ENCODE results near the gene CAPN10.

- TF ChIP-seq CTCF (IDR thresholded peaks at IDR 0.05) (no peak), POLR2A (IDR thresholded peaks at IDR 0.05) (no peak)
Measured at GRCh38 chr2:240628507-240628807, 41.9 kb downstream of the CAPN10 start.

All from breast epithelium (tissue), 3 donors.